HG02943 (cell line): ENCODE measurements around the gene CNST.
"Not testable (repeated sequence)": the region's sequence is repeated elsewhere in the genome, so short reads cannot be mapped to it uniquely, and the experiment has no call there.

ENCODE experiments used
- ATAC-seq: cut with Tn5 transposase; IDR thresholded peaks from one replicate; pipeline ENCODE4 v1.9.1; 2021; ENCODE audit warnings: mild to moderate bottlenecking, low read depth, moderate library complexity; ENCODE audit not compliant: unreplicated experiment

Gene CNST

GRCh38 chr1:246659594-246660140, 93.4 kb downstream of the CNST start:
- ATAC-seq, result no peak

- ATAC-seq, result no peak
Observed at GRCh38 chr1:246661451-246661850, 95.2 kb downstream of the CNST start.

GRCh38 chr1:246667773-246668172, 101.5 kb downstream of the CNST start:
- no peak for ATAC-seq

- no peak for ATAC-seq
Observed at GRCh38 chr1:246669659-246670058, 103.4 kb downstream of the CNST start.

GRCh38 chr1:246674049-246674448, 107.8 kb downstream of the CNST start:
- no peak for ATAC-seq

GRCh38 chr1:246677842-246678241, 111.6 kb downstream of the CNST start:
- no peak for ATAC-seq

GRCh38 chr1:246678816-246679793, 112.8 kb downstream of the CNST start:
- no peak for ATAC-seq

GRCh38 chr1:246679794-246680177, 113.5 kb downstream of the CNST start:
- ATAC-seq, result no peak

GRCh38 chr1:246680190-246680589, 113.9 kb downstream of the CNST start:
- no peak for ATAC-seq

GRCh38 chr1:246680696-246681130, 114.5 kb downstream of the CNST start:
- no peak for ATAC-seq

- ATAC-seq, result no peak
Observed at GRCh38 chr1:246681900-246682895, 115.9 kb downstream of the CNST start.

GRCh38 chr1:246683521-246683920, 117.3 kb downstream of the CNST start:
- no peak for ATAC-seq

- ATAC-seq, result no peak
Observed at GRCh38 chr1:246687002-246687401, 120.7 kb downstream of the CNST start.

- peak; percentile 90 for ATAC-seq
Observed at GRCh38 chr1:246689409-246690008, 123.3 kb downstream of the CNST start.

GRCh38 chr1:246690100-246690499, 123.8 kb downstream of the CNST start:
- no peak for ATAC-seq

GRCh38 chr1:246691622-246692495, 125.6 kb downstream of the CNST start:
- no peak for ATAC-seq

- not testable (repeated sequence) for ATAC-seq
Observed at GRCh38 chr1:246694213-246694895, 128.1 kb downstream of the CNST start.

GRCh38 chr1:246695136-246695535, 128.9 kb downstream of the CNST start:
- no peak for ATAC-seq

- ATAC-seq, result no peak
Observed at GRCh38 chr1:246695666-246696065, 129.4 kb downstream of the CNST start.
